Loucy (cell line): Measurements from ENCODE around the gene DIPK1B.

Source experiments
- H2AFZ ChIP-seq: fragments of 200-600 bp; sonication (generic); 2 replicates; pipeline ENCODE4 v1.6.0; 2016; ENCODE audit warnings: antibody characterized with exemption, mild to moderate bottlenecking, low read length, moderate library complexity
- H3F3A ChIP-seq: fragments of 200-600 bp; 2 replicates; pipeline ENCODE4 v1.6.0; 2016; ENCODE audit warnings: antibody characterized with exemption, low read depth, mild to moderate bottlenecking
- H3K27me3 ChIP-seq: fragments of 200-600 bp; sonication (generic); 2 replicates; pipeline ENCODE4 v1.6.1; 2014; ENCODE audit warnings: low read length, mild to moderate bottlenecking; ENCODE audit not compliant: insufficient read depth, poor library complexity, severe bottlenecking
- H3K36me3 ChIP-seq: fragments of 200-600 bp; sonication (generic); 2 replicates; pipeline ENCODE4 v1.6.1; 2016; ENCODE audit warnings: low read length; ENCODE audit not compliant: insufficient read depth
- H3K4me1 ChIP-seq: fragments of 200-600 bp; sonication (generic); 2 replicates; pipeline ENCODE4 v1.5.1; 2014; ENCODE audit warnings: low read length, mild to moderate bottlenecking; ENCODE audit not compliant: insufficient read depth, poor library complexity, severe bottlenecking
- H3K4me2 ChIP-seq: fragments of 200-600 bp; sonication (generic); 2 replicates; pipeline ENCODE4 v1.6.0; 2014; ENCODE audit warnings: antibody characterized with exemption, low read length, low read depth, mild to moderate bottlenecking; ENCODE audit not compliant: poor library complexity, severe bottlenecking
- H3K4me3 ChIP-seq: fragments of 200-600 bp; sonication (generic); 2 replicates; pipeline ENCODE4 v1.5.1; 2014; ENCODE audit warnings: low read length, mild to moderate bottlenecking, mixed read lengths; ENCODE audit not compliant: poor library complexity, severe bottlenecking
- H3K79me2 ChIP-seq: fragments of 200-600 bp; sonication (generic); 2 replicates; pipeline ENCODE4 v1.6.1; 2014; ENCODE audit warnings: low read length; ENCODE audit not compliant: insufficient read depth
- H3K9ac ChIP-seq: fragments of 200-600 bp; sonication (generic); 2 replicates; pipeline ENCODE4 v1.6.0; 2014; ENCODE audit warnings: mild to moderate bottlenecking, low read depth, low read length, moderate library complexity; ENCODE audit not compliant: poor library complexity, severe bottlenecking
- H3K9me2 ChIP-seq: fragments of 200-600 bp; sonication (generic); replicated peaks from 2 replicates; pipeline ENCODE4 v1.6.1; 2016; ENCODE audit warnings: low read depth, low read length, mixed read lengths
- H3K9me3 ChIP-seq: fragments of 200-600 bp; sonication (generic); 2 replicates; pipeline ENCODE4 v1.6.1; 2014; ENCODE audit warnings: mild to moderate bottlenecking, antibody characterized with exemption, low read length, low read depth; ENCODE audit not compliant: insufficient read depth
- H4K20me1 ChIP-seq: fragments of 200-600 bp; sonication (generic); 2 replicates; pipeline ENCODE4 v1.6.0; 2014; ENCODE audit warnings: antibody characterized with exemption, low read length, mild to moderate bottlenecking; ENCODE audit not compliant: insufficient read depth, poor library complexity, severe bottlenecking
- EZH2phosphoT487 ChIP-seq: fragments of 200-600 bp; IDR thresholded peaks from 2 replicates; pipeline ENCODE4 v1.6.1; 2018; ENCODE audit warnings: antibody characterized with exemption, mild to moderate bottlenecking, moderate library complexity, borderline replicate concordance
- TF ChIP-seq, protein P1 (sequence below): fragments of 200-600 bp; sonication (generic); conservative IDR thresholded peaks from 2 replicates; pipeline ENCODE4 v1.5.1; 2014; ENCODE audit warnings: mild to moderate bottlenecking, antibody characterized with exemption, low read length

The DIPK1B gene

DNA sequence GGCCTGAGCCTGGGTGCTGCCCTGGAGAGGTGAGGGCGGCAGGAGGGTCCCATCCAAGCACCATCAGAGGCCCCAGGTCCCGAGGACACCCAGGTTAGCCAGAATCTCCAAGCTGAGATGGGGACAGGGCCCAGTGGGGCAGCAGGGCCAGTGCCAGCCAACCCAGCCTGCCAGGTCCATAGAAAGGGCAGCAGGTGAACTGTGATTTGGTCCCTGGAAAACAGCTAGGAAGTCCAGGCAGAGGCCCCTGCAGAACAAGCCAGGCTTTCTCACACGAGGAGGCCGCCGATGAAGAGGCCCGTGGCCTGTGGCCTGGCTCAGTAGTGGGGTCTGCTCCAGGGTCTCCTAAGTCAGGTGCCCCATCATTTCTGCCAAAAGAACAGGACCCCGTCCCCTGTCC, 27.2 kb upstream of the DIPK1B start:
- Histone ChIP-seq H3F3A (no peaks in the 10 kb centered on the region), H4K20me1 (peaks cover 26% of the 10 kb centered on the region), H3K36me3 (no peaks in the 10 kb centered on the region), H2AFZ (no peak overlapping the region), H3K79me2 (peaks cover 43% of the 10 kb centered on the region), H3K9ac (peak overlapping the region; percentile 96), H3K27me3 (no peaks in the 10 kb centered on the region), H3K4me3 (peak overlapping the region; percentile 98), H3K4me1 (peaks cover 25% of the 10 kb centered on the region), H3K9me3 (no peaks in the 10 kb centered on the region), H3K9me2 (no peaks in the 10 kb centered on the region), H3K4me2 (peak overlapping the region; percentile 92)
- TF ChIP-seq, protein P1, sequence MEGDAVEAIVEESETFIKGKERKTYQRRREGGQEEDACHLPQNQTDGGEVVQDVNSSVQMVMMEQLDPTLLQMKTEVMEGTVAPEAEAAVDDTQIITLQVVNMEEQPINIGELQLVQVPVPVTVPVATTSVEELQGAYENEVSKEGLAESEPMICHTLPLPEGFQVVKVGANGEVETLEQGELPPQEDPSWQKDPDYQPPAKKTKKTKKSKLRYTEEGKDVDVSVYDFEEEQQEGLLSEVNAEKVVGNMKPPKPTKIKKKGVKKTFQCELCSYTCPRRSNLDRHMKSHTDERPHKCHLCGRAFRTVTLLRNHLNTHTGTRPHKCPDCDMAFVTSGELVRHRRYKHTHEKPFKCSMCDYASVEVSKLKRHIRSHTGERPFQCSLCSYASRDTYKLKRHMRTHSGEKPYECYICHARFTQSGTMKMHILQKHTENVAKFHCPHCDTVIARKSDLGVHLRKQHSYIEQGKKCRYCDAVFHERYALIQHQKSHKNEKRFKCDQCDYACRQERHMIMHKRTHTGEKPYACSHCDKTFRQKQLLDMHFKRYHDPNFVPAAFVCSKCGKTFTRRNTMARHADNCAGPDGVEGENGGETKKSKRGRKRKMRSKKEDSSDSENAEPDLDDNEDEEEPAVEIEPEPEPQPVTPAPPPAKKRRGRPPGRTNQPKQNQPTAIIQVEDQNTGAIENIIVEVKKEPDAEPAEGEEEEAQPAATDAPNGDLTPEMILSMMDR, result no peak
- TF ChIP-seq EZH2phosphoT487, result no peak

DNA sequence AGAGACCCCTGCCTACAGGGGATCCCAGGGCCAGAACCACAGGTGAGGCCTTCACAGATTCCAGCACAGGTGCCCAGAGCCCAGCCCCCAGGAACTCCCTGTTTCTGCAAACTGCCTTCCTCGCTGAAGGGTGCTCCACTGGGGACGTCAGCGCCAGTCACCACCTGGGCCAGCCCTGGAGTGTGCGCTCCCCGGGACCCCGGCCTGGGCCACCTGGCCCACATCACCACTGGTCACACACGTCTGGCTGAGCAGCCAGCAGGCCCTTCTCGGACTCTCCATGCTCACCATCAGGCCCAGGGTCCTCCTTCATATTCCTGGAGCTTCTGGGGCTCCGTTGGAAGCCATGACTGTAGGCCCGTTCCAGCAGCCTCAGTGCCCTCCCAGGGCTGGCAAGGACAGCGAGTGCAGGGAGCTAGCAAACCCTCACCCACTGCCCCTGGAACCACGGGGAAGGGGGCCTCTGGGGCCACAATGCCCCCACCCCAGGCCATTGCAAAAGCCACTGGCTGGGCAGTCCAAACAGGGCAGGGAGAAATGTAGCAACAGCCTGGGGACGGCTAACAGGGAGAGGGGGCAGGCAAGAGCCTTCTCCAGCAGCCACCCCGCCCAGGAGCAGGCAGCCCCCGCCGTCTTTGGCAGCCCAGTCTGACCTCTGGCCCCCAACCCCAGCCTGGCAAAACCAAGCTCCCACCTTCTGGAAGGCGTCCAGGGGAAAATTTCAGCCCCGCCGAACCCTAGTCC, 26.4 kb upstream of the DIPK1B start:
- Histone ChIP-seq H2AFZ (peak overlapping the region; percentile 79), H3K4me1 (peaks cover 25% of the 10 kb centered on the region), H3K79me2 (peaks cover 43% of the 10 kb centered on the region), H3K36me3 (no peaks in the 10 kb centered on the region), H3K4me3 (peak overlapping the region; percentile 98), H3K4me2 (peak overlapping the region; percentile 92), H3K9me2 (no peaks in the 10 kb centered on the region), H3F3A (no peaks in the 10 kb centered on the region), H4K20me1 (peaks cover 26% of the 10 kb centered on the region), H3K9ac (peak overlapping the region; percentile 96), H3K9me3 (no peaks in the 10 kb centered on the region), H3K27me3 (no peaks in the 10 kb centered on the region)
- TF ChIP-seq EZH2phosphoT487, result no peak
- TF ChIP-seq, protein P1, result no peak

DNA sequence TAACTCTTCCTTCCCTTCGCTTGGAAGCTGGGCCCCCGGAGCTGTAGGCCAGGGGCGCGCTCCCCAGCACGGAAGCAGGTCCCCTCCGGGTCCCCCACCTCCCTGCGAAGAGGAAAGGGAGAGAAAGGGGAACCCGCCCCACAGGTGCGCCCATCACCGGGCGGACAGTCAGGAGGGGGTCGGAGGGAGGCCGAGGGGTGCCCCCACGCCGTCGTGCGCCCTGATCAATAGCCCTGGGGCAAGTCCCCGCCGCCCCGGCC, 25.9 kb upstream of the DIPK1B start:
- H3K9me2 ChIP-seq, result no peaks in the 10 kb centered on the region
- peaks cover 43% of the 10 kb centered on the region for H3K79me2 ChIP-seq
- H4K20me1 ChIP-seq, result peaks cover 26% of the 10 kb centered on the region
- no peaks in the 10 kb centered on the region for H3F3A ChIP-seq
- no peaks in the 10 kb centered on the region for H3K27me3 ChIP-seq
- no peak for TF ChIP-seq EZH2phosphoT487
- TF ChIP-seq, protein P1, result no peak
- H3K9me3 ChIP-seq, result no peaks in the 10 kb centered on the region
- H3K4me2 ChIP-seq, result peak overlapping the region; percentile 92
- H3K4me3 ChIP-seq, result peak overlapping the region; percentile 98
- no peaks in the 10 kb centered on the region for H3K36me3 ChIP-seq
- H3K9ac ChIP-seq, result peak overlapping the region; percentile 96
- peaks cover 25% of the 10 kb centered on the region for H3K4me1 ChIP-seq
- peak overlapping the region; percentile 79 for H2AFZ ChIP-seq
